ENCODE measurements around the gene TMCC1. TPM values are rescaled to one million over a fixed set of nuclear protein-coding genes. Genes with fewer than 3 reads are reported as not detected.

The TMCC1 gene
- total RNA-seq, 2 donors from 2014 or later: 20.0 to 21.7 TPM

DNA sequence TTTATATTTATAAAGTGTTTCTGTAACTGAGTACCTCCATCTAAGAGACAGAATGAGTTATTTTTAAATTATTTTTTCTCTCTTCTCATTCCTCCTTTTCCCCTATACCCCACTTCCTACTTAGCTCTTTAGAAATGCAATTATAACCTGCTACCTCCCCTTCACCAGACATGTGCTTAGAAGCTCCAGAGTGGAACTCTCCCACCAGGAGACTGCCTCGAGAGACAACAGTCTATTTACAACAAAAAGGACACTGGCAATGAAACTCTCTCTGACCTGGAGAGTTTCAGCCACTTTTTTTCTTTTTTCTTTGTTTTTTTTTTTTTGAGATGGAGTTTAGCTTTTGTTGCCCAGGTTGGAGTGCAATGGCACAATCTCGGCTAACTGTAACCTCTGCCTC lies 177.7 kb downstream of the TMCC1 start:
- no peak overlapping the region for H3K27ac ChIP-seq
- no peaks in the 10 kb centered on the region for H3K4me1 ChIP-seq
- DNase-seq (ENCODE audit: low spot score): no peak
- no peaks in the 10 kb centered on the region for H3K36me3 ChIP-seq
- TF ChIP-seq, protein P1, sequence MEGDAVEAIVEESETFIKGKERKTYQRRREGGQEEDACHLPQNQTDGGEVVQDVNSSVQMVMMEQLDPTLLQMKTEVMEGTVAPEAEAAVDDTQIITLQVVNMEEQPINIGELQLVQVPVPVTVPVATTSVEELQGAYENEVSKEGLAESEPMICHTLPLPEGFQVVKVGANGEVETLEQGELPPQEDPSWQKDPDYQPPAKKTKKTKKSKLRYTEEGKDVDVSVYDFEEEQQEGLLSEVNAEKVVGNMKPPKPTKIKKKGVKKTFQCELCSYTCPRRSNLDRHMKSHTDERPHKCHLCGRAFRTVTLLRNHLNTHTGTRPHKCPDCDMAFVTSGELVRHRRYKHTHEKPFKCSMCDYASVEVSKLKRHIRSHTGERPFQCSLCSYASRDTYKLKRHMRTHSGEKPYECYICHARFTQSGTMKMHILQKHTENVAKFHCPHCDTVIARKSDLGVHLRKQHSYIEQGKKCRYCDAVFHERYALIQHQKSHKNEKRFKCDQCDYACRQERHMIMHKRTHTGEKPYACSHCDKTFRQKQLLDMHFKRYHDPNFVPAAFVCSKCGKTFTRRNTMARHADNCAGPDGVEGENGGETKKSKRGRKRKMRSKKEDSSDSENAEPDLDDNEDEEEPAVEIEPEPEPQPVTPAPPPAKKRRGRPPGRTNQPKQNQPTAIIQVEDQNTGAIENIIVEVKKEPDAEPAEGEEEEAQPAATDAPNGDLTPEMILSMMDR (IDR thresholded peaks at IDR 0.05): no peak
- H3K9me3 ChIP-seq: no peaks in the 10 kb centered on the region
- H3K27me3 ChIP-seq: no peaks in the 10 kb centered on the region
- H3K4me3 ChIP-seq: no peak overlapping the region

DNA sequence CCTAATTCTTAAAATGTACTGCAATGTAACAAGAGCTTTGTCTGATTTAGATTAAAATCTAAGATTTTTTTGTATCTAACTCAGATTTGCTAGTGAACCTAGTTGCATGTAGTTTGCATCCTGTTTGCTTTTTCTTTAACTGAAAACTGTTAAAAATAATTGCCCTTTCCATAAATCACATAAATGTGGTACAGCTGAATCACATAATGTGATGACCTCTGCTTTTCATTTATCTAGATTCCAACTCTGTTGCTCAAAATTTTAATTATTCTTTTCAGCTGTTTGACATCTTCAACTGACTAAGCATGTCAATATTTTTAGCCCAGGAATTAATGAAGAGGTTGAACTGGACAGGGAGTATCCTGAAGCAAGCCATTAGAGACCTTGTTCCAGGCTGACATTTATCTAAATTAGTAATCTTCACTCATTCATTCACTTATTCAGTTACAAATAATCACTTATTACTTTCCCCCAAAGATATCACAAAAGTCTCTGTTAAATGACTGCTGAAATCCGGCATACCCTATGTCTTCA lies 185.1 kb downstream of the TMCC1 start:
- no peak for DNase-seq (ENCODE audit: low spot score)
- Histone ChIP-seq H3K36me3 (no peaks in the 10 kb centered on the region), H3K27ac (no peak overlapping the region), H3K27me3 (no peaks in the 10 kb centered on the region), H3K9me3 (no peaks in the 10 kb centered on the region), H3K4me1 (no peaks in the 10 kb centered on the region), H3K4me3 (no peak overlapping the region)
- TF ChIP-seq, protein P1 (IDR thresholded peaks at IDR 0.05): no peak

DNA sequence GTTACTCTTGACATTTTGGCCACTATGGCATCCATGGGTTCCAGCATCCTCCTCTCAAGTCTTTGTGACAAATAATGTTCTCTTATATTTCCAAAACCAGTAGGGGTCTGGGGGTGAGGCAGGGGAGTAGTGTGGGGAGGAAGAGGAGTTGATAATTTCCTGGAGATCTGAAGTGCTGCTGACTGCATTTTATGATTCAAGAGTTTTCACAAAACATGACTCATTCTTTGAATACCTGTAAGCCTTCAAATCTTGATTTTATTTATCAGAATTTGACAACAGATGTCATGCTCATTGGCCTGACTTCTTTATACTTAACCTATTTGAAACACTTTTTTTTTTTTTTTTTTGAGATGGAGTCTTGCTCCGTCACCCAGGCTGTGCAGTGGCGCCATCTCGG lies 188.2 kb downstream of the TMCC1 start:
- no peaks in the 10 kb centered on the region for H3K9me3 ChIP-seq
- TF ChIP-seq, protein P1 (IDR thresholded peaks at IDR 0.05): no peak
- H3K4me1 ChIP-seq: no peaks in the 10 kb centered on the region
- H3K36me3 ChIP-seq: no peaks in the 10 kb centered on the region
- no peaks in the 10 kb centered on the region for H3K27me3 ChIP-seq
- no peak for DNase-seq (ENCODE audit: low spot score)
- no peak overlapping the region for H3K27ac ChIP-seq
- H3K4me3 ChIP-seq: no peak overlapping the region

DNA sequence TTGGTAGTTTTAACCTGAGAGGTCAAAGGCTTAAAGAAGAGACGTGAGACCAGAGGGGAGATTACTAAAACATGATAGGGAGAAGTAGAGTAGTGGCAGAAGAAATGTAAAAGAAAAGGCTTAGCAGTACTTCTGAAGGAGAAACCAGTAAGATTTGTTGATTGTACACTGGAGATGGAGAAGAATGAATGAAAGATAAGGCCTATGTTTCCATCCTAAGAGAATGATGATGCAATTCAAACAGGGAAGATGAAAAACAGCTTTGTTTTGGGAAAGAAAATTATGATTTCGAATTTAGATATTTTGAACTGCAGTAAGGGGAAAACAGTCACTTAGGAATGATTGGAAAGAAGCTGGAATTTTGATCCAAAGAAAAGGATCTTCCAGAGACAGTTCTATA lies 189.6 kb downstream of the TMCC1 start:
- H3K27ac ChIP-seq: no peak overlapping the region
- H3K27me3 ChIP-seq: no peaks in the 10 kb centered on the region
- TF ChIP-seq, protein P1 (IDR thresholded peaks at IDR 0.05): no peak
- H3K4me1 ChIP-seq: no peaks in the 10 kb centered on the region
- no peak for DNase-seq (ENCODE audit: low spot score)
- H3K9me3 ChIP-seq: no peaks in the 10 kb centered on the region
- H3K4me3 ChIP-seq: no peak overlapping the region
- H3K36me3 ChIP-seq: no peaks in the 10 kb centered on the region

DNA sequence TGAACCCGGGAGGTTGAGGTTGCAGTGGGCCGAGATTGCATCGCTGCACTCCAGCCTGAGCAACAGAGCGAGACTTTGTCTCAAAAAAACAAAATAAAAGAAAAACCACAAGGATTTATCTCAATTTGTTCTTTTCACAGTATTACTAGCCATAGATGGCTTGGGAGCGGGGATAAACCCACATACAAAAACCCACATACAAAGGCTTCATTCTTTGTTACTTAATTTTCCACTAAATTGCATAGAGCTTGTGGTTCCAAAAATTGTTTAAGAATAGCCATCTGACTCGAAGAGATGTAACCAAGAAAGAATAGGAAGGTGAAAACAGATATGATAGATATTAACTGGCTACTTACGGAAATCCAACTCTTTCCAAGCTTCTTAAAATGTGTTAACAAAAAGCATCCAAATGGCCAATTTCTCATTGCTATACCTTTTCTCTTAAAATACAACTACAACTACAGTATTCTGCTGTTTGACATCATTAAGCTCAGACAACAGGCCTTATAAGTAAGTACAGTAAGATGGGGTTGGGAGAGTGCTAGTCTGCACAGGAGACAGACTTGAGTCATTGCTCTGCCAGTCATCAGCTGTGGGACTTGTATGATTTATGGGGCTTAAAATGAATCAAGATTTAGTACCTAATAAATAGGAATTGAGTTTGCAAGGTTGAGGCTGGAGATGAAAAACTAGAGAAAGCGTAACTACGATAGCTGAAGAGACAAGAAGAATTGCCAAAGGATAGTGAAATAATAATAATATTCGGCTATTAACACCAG lies 190.4 kb downstream of the TMCC1 start:
- Histone ChIP-seq H3K4me3 (no peak overlapping the region), H3K9me3 (no peaks in the 10 kb centered on the region), H3K4me1 (no peaks in the 10 kb centered on the region), H3K27me3 (no peaks in the 10 kb centered on the region), H3K36me3 (no peaks in the 10 kb centered on the region), H3K27ac (no peak overlapping the region)
- TF ChIP-seq, protein P1 (IDR thresholded peaks at IDR 0.05): no peak
- no peak for DNase-seq (ENCODE audit: low spot score)
